ENCODE measurements around the gene DNAJC10.
"Not testable (repeated sequence)": the region's sequence is repeated elsewhere in the genome, so short reads cannot be mapped to it uniquely, and the experiment has no call there.

The DNAJC10 gene

DNA sequence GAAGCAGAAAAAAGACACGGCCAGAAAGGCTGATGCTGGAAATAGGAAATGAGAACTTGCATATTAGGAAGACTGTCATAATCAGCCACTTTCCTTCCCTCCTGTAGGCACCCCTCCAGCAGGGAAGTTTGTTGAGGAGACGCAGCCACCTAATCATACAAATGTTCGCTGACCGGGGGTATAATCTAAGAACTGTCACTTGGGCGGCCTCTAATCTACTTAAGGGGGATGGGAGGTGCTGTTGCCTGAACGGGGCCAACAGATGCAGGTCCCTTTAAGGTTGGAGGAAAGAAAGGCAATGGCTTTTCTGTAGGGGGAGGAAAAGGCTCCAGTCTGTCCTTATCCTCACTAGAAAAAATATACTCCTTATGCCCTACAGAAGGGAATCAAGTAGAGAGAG, 50.6 kb downstream of the DNAJC10 start:
- no peak for DNase-seq (ENCODE audit: low read depth)
- H3K4me3 ChIP-seq (ENCODE audit: low read depth, low read length), result no peak overlapping the region
- TF ChIP-seq MYC (IDR thresholded peaks at IDR 0.05; ENCODE audit: low read depth, low read length) (no peak), CTCF (IDR thresholded peaks at IDR 0.05; ENCODE audit: low read depth, low read length) (no peak), POLR2A (IDR thresholded peaks at IDR 0.05; ENCODE audit: extremely low read depth, insufficient read length) (no peak)
- TF ChIP-seq, protein P1, sequence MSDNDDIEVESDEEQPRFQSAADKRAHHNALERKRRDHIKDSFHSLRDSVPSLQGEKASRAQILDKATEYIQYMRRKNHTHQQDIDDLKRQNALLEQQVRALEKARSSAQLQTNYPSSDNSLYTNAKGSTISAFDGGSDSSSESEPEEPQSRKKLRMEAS (IDR thresholded peaks at IDR 0.05; ENCODE audit: low read depth, low read length), result no peak

DNA sequence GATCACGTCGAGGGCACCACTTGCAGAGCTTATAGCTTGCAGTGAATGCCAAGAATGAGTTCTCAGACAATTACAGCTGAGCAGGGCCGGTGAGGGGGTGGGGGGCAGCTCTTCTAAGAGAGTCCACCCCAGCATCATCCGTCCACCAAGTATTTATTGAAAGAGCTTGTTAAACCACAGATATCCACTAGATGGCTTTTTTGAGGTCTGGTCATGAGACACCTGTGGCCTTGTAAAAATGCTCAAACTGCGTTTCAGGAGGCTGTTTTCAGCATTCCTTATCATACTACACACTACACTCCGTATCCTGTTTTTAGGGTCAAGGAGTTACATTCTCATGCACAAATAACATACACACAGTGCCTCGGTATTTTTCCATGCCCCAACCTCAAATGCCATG, 51.5 kb downstream of the DNAJC10 start:
- TF ChIP-seq POLR2A (IDR thresholded peaks at IDR 0.05; ENCODE audit: extremely low read depth, insufficient read length), result no peak
- peak; percentile 37 for TF ChIP-seq CTCF (IDR thresholded peaks at IDR 0.05; ENCODE audit: low read depth, low read length)
- H3K4me3 ChIP-seq (ENCODE audit: low read depth, low read length), result no peak overlapping the region
- DNase-seq (ENCODE audit: low read depth), result peak; percentile 17

DNA sequence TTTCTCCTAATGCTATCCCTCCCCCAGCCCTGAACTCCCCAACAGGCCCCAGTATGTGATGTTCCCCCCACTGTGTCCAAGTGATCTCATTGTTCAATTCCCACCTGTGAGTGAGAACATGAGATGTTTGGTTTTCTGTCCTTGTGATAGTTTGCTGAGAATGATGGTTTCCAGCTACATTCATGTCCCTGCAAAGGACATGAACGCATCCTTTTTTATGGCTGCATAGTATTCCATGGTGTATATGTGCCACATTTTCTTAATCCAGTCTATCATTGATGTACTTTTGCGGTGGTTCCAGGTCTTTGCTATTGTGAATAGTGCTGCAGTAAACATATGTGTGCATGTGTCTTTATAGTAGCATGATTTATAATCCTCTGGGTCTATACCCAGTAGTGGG, 52.9 kb downstream of the DNAJC10 start:
- DNase-seq (ENCODE audit: low read depth); H3K4me3 ChIP-seq (ENCODE audit: low read depth, low read length): not testable (repeated sequence)

DNA sequence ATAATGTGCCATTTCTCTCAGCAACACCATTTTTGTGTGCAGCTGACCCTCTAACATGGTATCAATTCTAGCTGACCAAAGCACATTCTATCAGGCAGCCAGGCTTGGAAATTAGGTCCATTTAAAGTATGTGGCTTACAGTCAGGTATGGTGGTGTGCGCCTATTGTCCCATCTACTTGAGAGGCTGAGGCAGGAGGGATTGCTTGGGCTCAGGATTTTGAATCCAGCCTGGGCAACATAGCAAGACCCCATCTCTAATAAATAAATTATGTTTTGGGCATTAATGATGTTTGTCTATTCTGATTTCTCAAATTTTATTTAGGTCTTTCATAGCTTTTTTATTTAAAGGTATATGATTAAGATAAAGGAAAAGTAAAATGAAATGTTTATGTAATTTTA, 63.3 kb downstream of the DNAJC10 start:
- DNase-seq (ENCODE audit: low read depth), result no peak
- TF ChIP-seq MYC (IDR thresholded peaks at IDR 0.05; ENCODE audit: low read depth, low read length) (no peak), POLR2A (IDR thresholded peaks at IDR 0.05; ENCODE audit: extremely low read depth, insufficient read length) (no peak), CTCF (IDR thresholded peaks at IDR 0.05; ENCODE audit: low read depth, low read length) (no peak)
- TF ChIP-seq, protein P1 (IDR thresholded peaks at IDR 0.05; ENCODE audit: low read depth, low read length), result no peak
- no peak overlapping the region for H3K4me3 ChIP-seq (ENCODE audit: low read depth, low read length)

DNA sequence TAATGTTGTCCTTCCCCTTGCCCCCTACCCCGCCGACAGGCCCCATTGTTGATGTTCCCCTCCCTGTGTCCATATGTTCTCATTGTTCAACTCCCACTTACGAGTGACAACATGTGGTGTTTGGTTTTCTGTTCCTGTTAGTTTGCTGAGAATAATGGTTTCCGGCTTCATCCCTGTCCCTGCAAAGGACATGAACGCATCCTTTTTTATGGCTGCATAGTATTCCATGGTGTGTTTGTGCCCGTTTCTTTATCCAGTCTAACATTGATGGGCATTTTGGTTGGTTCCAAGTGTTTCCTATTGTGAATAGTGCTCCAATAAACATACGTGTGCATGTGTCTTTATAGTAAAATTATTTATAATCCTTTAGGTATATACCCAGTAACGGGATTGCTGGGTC, 65.0 kb downstream of the DNAJC10 start:
- H3K4me3 ChIP-seq (ENCODE audit: low read depth, low read length); DNase-seq (ENCODE audit: low read depth): not testable (repeated sequence)

GRCh38 chr2:182782686-182783085, 66.6 kb downstream of the DNAJC10 start:
- DNase-seq (ENCODE audit: low read depth); H3K4me3 ChIP-seq (ENCODE audit: low read depth, low read length): not testable (repeated sequence)

GRCh38 chr2:182784058-182784706, 68.1 kb downstream of the DNAJC10 start:
- H3K4me3 ChIP-seq (ENCODE audit: low read depth, low read length), result no peak overlapping the region
- no peak for DNase-seq (ENCODE audit: low read depth)
- TF ChIP-seq POLR2A (IDR thresholded peaks at IDR 0.05; ENCODE audit: extremely low read depth, insufficient read length) (no peak), MYC (IDR thresholded peaks at IDR 0.05; ENCODE audit: low read depth, low read length) (no peak), CTCF (IDR thresholded peaks at IDR 0.05; ENCODE audit: low read depth, low read length) (no peak)
- TF ChIP-seq, protein P1 (IDR thresholded peaks at IDR 0.05; ENCODE audit: low read depth, low read length), result no peak

DNA sequence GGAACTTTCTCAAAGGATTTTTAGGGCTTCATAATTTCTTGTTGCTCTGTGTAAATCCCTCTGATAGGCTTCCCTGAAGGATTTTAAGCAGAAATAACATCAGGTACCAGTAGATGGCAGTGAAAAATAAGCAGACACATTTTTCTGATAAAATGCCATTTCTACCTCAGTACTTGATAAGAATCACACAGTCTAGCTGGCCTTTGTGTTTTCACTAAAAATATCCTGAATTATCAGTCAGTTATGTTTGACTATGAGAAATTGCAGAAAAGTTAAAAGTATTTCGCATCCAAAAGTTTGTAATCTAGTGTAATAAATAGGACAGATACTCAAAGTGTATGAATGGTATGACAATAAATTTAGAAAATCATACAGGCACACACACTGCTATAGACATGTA, 68.7 kb downstream of the DNAJC10 start:
- H3K4me3 ChIP-seq (ENCODE audit: low read depth, low read length), result no peak overlapping the region
- peak; percentile 30 for DNase-seq (ENCODE audit: low read depth)
- TF ChIP-seq, protein P1 (IDR thresholded peaks at IDR 0.05; ENCODE audit: low read depth, low read length), result no peak
- no peak for TF ChIP-seq POLR2A (IDR thresholded peaks at IDR 0.05; ENCODE audit: extremely low read depth, insufficient read length)
- TF ChIP-seq MYC (IDR thresholded peaks at IDR 0.05; ENCODE audit: low read depth, low read length), result no peak
- no peak for TF ChIP-seq CTCF (IDR thresholded peaks at IDR 0.05; ENCODE audit: low read depth, low read length)
